ELF-1 (cell line): Measurements from ENCODE around the gene TMEM260.
A peak's percentile ranks its signal among the peaks of the same experiment; 100 is the strongest.
"Not testable (repeated sequence)": the region's sequence is repeated elsewhere in the genome, so short reads cannot be mapped to it uniquely, and the experiment has no call there.

ENCODE experiments used
- DNase-seq: peaks from one replicate; pipeline ENCODE4 v3.0.0-alpha.2; 2016; ENCODE audit warnings: low read depth, low spot score

The TMEM260 gene

DNA sequence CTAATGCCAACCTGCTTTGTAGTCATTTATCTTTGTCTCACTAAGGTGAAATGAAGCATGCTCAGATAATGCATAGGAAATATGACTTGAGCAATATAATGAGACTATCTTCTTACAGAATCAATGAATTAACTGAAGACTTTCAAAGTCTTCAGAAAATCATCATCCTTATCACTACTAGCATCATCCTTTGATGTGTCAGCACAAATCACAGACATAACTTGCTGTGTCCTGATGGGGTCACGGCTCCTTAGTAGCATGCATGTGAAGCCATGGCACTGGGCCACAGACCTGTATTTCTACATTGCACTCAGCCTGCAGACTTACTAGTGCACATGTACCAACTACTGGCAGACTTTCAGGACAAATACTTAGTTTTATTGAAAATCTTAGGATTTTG, 18.9 kb downstream of the TMEM260 start:
- DNase-seq: no peak

DNA sequence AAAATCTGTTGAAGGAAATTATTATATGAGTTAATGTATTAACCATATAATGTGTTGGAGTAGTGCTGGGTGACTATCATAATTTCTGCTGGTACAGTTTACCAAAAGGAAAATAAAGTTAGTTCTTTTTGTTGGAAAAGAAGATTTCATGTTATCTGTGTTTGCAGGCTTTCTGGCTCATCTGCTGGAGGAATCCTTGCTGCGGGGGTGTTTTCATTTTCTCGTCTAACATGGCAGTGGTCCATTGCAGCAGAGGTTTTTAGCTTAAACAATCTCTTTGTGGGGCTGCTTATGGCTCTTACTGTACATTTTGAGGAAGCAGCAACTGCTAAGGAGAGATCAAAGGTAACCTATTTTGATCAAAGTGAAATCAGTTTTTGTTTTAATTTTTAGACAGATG, 24.1 kb downstream of the TMEM260 start:
- DNase-seq: no peak

DNA sequence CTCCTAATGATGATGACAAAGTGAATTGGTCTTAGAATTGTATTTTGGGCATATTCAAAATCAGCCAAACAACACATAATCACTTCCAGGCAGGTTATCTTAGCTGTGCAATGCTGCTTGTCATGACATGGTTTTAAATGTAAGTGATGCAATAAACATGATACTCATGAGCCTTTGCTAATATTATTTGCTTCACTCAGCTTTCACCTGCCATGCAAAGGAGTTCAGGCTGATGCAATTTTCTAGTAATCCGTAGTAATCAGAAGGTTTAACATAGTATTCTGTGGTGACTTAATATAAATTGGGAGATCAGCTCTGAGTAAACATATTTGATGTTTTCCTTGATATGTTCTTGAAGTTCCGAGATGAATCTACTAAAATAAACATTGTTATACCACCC, 29.1 kb downstream of the TMEM260 start:
- no peak for DNase-seq

DNA sequence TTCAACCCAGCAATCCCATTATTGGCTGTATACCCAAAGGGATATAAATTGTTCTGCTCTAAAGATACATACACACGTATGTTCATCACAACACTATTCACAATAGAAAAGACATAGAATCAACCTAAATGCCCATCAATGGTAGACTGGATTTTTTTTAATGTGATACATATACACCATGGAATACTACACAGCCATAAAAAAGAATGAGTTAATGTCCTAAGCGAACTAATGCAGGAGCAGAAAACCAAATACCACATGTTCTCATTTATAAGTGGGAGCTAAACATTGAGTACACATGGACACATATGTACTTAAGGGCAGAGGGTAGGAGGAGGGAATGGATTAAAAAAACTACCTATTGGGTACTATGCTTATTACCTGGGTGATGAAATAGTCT, 32.1 kb downstream of the TMEM260 start:
- not testable (repeated sequence) for DNase-seq

DNA sequence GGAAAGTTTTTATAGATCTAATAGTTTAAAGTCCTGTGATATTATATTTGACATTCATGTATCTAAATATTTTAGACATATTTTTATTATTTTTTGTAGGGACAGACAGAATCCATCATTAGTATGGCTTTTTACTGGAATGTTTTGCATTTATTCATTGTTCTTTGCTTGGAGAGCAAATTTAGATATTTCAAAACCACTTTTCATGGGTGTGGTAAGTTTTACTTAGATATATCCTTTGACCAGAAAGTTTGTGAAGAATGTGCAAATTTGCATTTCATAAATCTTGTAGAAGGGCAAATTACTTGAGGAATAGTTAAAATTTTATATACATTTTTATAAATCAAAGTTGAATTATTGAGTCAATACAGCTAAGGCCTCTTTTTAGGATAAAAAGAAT, 37.5 kb downstream of the TMEM260 start:
- no peak for DNase-seq

DNA sequence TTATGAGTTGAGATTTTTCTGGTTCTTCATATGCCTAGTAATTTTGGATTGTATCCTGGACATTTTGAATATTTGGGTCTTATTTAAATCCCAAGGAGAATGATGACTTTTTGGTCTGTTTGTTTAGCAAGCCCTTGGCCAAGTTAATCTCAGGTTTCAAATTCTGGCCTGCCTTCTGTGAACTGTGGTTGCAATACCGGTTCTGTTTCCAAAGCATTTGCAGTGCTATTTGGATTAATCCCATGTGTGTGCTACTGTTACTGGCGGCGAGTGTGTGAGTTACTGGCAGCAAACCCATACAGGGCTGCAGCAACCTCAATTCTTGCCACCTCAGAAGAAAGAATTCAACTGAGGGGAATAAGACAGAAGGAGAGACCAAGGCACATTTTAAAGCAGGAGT, 51.1 kb downstream of the TMEM260 start:
- DNase-seq: no peak

DNA sequence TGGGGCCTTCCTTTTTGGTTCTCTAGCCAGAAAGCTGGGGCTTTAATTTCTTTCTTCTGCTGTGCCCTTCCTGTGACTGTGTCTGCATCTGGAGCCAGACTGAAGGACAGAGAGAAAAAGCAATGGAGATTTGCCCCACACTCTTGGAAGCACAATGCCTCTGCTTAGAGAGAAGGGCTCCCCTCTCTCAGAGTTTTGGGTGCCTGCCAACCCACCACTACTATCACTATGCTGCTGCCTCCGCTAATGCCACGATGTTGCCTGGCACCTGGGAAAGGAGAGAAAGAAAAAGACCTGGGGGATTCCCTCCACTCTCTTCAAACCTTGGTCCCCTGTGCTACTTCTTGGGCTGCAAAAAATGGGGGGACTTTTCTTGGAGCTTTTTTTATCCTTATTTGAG, 52.6 kb downstream of the TMEM260 start:
- DNase-seq: no peak

DNA sequence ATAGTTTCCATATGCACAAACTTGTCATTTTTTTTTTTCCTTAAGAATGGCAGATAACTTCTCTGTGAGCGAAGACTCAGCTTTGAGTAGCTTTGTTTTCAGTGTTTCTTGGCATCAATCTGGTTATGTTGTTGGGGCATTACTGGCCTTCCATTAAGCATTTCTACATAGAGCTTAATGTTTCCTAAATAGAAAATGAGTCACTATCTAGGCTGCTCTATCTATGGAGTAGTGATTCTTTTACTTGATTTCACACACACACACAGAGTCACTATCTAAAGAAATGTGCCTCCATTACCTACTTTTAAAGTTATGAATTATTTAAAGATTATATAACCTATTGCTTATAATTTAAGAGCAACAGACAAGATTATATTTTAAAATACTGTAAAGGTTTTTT, 53.9 kb downstream of the TMEM260 start:
- DNase-seq: no peak

DNA sequence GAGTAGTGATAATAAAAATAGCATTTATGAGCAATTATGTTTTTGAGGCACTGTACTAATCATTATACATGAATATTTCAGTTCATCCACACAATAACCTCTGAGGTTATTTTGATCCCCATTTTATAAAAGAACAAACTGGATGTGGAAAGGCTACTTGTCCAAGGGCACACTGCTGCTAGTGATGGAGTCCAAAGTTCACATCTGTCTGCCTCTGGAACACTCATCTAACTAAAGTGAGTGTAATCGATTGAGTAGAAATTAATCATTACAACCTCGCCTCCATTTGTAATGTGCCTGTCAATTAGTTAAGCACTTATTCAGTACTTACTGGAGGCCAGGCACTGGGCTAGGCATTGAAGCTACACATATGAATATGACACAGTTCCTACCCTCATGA, 55.4 kb downstream of the TMEM260 start:
- DNase-seq: no peak

DNA sequence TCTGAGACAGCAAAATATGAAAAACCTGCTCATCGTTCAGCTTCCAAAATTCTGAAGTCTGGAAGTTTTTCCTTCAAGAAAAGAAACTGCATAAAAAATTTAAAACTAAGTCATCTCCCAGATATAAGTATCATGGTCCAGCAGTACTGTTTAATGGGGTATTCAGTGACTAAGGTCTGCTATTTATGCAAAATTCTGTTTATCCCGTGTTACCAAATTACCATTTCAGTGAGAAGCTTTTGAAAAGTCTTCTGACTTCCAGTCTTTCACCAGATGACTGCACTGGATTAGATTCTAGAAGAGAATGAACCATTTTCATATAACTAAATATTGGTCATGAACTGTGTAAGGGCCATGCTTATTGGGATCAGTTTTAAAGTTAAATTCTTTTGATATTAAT, 67.9 kb downstream of the TMEM260 start:
- DNase-seq: no peak

DNA sequence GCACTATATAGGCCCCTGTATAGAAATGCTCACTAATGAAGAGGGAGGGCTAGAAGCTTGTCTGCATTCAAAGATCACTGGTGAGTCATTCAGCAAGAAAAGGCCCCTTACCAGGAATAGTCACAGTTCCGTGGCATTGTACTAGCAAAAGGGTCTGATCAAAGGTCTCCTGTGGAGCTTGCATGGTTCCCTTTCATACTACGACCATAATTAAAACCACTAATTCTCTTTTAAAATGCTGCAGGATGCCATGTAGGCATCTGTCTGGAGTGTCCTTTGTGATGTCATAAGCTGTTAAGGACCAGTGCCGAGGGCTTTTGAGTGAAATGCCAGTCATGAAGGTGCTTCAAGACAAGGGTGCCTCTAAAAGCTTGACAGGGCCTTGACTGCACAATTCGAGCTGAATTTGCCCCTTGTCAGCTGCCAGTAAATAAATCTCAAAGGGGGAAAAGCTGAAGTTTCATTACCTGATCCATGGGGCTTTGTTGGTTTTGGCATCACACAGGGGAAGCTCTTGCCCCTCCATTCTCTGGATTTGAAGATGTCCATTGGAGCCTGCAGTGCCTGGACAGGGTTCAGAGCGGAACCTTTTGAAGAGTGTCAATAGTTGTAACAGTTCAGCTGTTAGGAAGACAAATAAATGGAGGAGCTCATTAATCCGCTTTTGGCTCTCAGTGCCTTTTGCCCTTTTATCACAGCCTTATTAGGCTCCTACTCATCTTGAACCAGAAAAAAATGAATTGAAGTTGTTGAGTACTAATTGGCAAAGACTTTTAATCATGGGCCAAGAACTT, 69.1 kb downstream of the TMEM260 start:
- peak; percentile 21 for DNase-seq

DNA sequence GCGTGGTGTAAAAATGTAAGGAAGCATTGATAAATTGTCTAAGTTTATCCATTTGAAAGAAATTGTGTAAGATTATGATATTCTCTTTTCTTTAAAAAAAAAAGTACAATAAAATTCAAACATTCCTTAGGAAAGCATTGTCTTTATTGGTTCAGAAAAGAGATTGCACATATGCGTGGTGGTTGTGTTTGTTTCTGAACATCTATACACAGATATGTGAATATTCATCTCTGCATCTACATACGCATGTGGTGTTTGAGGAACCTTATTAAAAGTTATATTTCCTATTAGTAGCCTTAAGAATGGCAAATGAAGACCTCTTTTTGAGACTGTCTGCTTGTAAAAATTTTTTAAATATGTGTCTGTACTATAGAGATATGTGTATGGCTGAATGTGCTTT, 69.8 kb downstream of the TMEM260 start:
- DNase-seq: no peak

DNA sequence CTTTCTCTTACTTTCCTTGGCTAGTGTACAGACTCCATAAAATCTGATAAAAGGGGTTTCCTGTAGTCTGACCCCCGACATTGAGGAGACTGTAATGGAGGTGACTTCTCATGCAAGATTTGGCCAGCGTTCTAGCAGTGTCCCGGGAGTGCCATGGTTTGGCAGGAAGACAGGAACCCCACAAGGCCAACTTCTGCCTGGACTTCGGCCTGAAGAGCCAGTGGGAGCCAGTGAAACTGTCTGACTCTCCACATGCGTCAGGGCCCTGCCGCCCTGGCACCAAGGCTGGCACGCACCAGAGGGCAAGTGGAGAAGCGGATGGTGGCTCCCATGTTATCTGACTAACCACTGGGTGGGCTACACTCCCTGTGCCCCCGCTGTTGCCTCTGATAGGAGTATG, 70.5 kb downstream of the TMEM260 start:
- DNase-seq: no peak

DNA sequence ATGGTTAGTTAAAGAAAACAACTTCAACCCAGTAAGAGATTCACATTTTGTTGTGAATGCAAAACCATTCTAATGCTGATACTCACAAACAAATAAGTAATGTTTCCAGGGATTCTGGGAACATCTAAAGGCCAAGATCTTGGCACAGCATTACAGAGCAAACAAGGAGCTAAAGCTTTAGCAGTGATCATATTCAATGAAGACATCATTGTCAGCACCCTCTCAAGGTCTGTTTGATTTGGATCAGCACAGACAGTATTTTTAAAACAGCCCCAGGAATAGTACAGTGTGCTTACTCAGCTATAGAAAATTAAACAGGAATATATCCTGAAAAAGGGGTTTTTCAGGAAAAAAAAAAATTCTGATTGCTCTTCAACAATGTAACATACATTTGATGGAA, 71.4 kb downstream of the TMEM260 start:
- DNase-seq: no peak

DNA sequence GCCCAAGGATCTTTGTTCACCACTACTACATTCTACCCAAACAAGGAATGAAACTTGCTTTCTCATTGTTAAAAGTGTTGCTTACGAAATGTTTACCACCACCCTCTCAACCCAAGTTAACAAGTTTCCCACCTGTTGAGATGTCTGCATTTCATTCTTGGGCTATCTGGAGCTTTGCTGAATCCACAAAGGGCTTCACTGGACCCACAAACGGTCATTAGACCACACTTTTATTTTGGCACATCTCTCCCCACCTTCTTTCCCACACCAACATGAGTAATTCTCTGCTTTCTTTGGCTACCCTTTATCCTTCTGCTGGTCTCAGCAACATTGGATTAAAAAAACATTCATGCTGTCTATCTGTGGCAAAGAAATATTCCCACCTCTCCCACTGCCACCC, 78.0 kb downstream of the TMEM260 start:
- DNase-seq: no peak

DNA sequence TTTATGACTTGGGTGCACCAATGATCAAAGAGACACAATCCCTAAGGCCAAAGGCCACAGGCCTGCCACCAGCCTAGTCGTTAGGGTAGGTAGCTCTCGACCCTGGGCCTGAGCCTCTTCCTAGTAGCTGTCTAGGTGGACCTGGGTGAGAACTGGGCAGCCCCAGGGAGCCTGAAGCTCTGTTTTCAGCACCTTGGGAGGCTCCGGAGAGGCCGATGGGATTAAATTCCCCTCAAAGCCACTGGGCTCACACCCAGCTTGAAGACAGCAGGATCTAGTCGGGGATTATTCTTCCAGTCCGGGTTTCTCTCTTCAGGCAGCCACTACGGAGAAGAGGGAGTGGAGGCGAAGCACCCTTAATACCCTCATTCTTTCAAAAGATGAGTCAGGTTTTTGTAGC, 79.8 kb downstream of the TMEM260 start:
- DNase-seq: peak; percentile 57

DNA sequence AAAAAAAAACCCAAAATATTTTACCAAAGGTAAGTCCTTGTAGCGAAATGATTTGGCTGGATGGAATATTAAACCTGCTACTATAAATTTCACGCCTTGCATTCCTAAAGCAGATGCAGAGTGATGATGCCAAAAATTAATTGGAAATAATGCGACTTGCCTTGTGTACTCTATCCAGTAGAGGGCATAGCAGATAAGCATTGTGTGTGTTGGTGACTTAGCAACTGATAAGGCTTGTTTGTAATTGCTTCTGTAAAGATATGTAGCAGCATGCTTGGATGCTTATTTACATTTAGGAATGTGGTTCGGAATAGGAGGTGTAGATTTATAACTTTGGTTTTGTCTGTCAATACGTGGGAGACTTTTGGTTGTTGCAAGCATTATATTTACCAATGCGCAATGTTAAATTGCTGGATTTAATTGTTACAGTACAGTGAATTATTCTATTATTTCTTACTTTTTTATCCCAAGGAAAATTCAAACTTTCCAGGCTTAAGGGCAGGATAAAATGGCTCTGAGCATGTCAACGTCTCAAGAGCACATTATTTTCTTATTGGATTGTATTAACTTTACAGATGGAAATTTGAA, 80.5 kb downstream of the TMEM260 start:
- DNase-seq: no peak

DNA sequence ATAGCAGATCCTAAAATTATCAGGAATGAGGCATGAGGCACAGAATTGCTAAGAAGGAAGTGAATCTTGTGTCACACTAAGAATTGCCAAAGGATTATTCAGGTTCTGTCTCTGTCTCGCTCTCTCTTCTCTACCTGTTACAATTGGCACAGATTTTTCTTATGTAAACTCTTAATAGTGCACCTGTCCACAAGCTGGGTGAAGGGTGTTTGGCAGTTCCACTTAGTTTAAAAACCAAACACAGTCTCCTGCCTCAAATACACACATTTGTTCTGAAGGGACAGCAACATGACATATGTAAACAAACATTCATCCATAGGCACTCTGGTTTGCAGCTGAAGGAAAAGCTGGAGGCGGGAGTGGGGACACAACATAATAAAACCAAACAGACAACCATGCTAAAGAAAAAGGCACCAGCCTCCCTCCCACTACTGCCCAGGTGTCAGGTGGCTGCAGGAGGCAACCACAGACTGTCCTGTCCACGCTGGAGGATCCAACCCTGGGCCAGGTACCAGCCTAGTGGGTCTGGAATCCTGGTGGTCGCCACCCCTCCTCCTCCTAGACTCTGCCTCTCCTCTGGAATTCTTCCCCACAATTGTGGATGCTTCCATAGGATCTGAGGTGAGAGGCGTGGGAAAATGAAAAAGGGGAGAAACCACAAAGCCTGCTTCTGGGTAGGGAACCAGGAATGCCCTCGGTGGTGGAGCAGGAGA, 81.2 kb downstream of the TMEM260 start:
- DNase-seq: no peak

DNA sequence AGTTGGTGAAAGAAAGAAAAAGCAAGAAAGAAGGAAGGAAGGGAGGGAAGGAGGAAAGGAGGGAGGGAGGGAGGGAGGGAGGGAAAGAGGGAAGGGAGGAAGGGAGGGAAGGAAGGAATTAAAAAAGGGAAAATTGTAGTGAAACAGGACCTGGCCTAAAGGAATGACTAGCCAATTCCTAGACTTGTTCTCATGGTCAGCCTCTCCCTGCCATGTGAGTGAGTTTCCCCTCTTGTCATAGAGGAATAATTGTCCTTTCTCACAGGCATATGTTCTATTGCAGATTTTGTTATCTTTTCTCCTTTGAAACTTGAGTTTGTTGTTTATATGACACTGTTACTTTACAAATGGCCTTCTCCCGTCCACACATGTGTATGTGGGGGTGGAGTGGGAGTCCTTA, 81.9 kb downstream of the TMEM260 start:
- no peak for DNase-seq

DNA sequence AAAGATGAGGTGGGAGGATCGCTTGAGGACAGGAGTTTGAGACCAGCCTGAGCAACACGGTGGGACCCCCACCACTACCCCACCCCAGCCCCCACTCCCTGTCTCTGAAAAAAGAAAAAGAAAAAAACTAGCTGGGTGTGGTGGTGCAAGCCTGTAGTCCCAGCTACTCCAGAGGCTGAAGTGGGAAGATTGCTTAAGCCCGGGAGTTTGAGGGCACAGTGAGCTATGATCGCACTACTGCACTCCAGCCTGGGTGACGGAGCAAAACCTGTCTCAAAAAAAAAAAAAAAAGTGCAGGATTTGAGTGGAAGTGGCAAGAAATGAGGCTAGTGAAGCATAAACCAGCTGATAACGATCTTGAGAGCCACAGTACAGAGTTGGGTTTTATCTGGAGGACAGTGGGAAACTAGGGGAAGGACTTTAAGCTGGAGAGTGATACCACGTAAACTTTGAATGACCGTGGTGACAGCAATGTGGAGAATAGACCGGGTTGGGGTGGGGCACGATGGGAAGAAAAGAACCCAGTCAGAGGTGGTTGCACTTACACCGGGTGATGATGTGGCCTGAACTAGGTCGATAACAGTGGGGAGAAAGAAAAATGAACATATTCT, 85.3 kb downstream of the TMEM260 start:
- no peak for DNase-seq

DNA sequence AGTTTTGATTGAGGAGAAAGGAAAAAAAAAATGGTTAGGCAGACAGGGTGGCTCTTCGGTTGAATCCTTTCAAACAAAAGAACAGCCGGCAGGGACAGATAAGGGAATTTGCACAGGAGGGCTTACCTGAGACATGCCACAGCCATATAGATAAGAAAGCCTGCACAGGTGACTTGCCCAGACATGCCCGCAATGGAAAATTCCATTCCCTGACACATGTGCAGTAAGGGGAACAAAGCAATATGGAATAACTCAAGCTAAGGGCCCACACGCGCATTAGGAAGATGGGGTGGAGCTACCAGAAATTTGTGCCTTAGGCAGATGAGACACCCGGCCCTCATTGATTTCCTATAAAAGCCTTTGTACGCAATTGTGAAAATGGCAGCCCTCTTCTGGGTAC, 86.7 kb downstream of the TMEM260 start:
- DNase-seq: no peak

DNA sequence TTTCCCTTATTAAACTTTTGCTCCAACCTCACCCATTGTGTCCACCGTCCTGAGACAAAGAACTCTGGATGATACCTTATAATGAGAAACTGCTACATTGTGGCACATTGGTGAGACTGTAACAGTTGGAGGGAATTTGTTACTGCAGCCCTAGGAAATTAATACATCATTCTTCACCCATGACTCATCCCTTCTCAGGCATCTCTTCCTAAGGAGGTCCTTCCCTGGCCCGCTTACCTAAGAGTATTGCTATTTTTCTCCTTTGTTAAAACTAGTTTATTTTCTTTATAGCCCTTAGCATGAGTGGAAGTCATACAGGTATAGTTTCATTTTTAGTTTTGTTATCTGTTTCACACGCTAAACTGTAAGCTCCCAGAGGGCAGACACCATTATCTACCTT, 87.1 kb downstream of the TMEM260 start:
- no peak for DNase-seq

DNA sequence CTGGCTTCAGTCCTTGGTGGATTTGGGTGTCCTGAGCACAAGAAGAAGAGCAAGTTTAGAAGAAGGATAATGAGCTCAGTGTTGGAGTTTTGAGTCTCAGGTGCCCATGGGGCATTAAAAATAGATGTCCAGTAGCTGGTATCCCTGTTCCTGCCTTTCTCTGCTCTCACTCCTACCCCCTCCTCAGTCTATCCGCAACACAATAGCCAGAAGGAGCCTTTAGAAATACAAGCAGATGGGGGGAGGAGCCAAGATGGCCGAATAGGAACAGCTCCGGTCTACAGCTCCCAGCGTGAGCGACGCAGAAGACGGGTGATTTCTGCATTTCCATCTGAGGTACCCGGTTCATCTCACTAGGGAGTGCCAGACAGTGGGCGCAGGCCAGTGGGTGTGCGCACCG, 87.7 kb downstream of the TMEM260 start:
- peak; percentile 22 for DNase-seq
